Karpas-422 (cell line): ENCODE data around the gene TENM4. TPM values are rescaled to one million over a fixed set of nuclear protein-coding genes. Genes with fewer than 3 reads are reported as not detected.

Experiments
- DNase-seq: peaks from one replicate; pipeline ENCODE4 v3.0.0-alpha.2; 2015
- H2AFZ ChIP-seq: fragments of 200-600 bp; sonication (generic); 2 replicates; pipeline ENCODE4 v1.6.1; 2014; ENCODE audit warnings: antibody characterized with exemption, low read length, mixed read lengths
- H3K27ac ChIP-seq: fragments of 200-600 bp; sonication (generic); 2 replicates; pipeline ENCODE4 v1.5.1; 2014; ENCODE audit warnings: mild to moderate bottlenecking, low read length, moderate library complexity
- H3K27me3 ChIP-seq: fragments of 200-600 bp; sonication (generic); 2 replicates; pipeline ENCODE4 v1.6.1; 2014; ENCODE audit warnings: low read length, mixed read lengths
- H3K36me3 ChIP-seq: fragments of 200-600 bp; sonication (generic); 2 replicates; pipeline ENCODE4 v1.6.1; 2014; ENCODE audit warnings: low read length, mixed read lengths; ENCODE audit not compliant: insufficient read depth
- H3K4me1 ChIP-seq: fragments of 200-600 bp; sonication (generic); 2 replicates; pipeline ENCODE4 v1.6.1; 2014; ENCODE audit warnings: mild to moderate bottlenecking, low read length, mixed read lengths
- H3K4me2 ChIP-seq: fragments of 200-600 bp; sonication (generic); 2 replicates; pipeline ENCODE4 v1.6.1; 2014; ENCODE audit warnings: low read length, low read depth, mild to moderate bottlenecking; ENCODE audit not compliant: poor library complexity, severe bottlenecking
- H3K4me3 ChIP-seq: fragments of 200-600 bp; sonication (generic); 2 replicates; pipeline ENCODE4 v1.5.1; 2014; ENCODE audit warnings: mild to moderate bottlenecking, antibody characterized with exemption, low read length, mixed read lengths
- H3K79me2 ChIP-seq: fragments of 200-600 bp; sonication (generic); 2 replicates; pipeline ENCODE4 v1.6.1; 2014; ENCODE audit warnings: mild to moderate bottlenecking, low read length, mixed read lengths
- H3K9ac ChIP-seq: fragments of 200-600 bp; sonication (generic); 2 replicates; pipeline ENCODE4 v1.6.0; 2014; ENCODE audit warnings: low read length
- H3K9me2 ChIP-seq: fragments of 200-600 bp; sonication (generic), shearing (Covaris generic); replicated peaks from 2 replicates; pipeline ENCODE4 v1.6.0; 2014; ENCODE audit warnings: mild to moderate bottlenecking, low read length, moderate library complexity; ENCODE audit not compliant: insufficient read depth
- H3K9me3 ChIP-seq: fragments of 300-700, 200-600 bp; sonication (generic); 2 replicates; pipeline ENCODE4 v1.6.1; 2014; ENCODE audit warnings: low read length, mixed read lengths
- H4K20me1 ChIP-seq: fragments of 200-600 bp; sonication (generic); 2 replicates; pipeline ENCODE4 v1.6.1; 2014; ENCODE audit warnings: mild to moderate bottlenecking, antibody characterized with exemption, low read length, low read depth; ENCODE audit not compliant: insufficient read depth
- total RNA-seq: library from RNA; depleted of rRNA; stranded (reverse); fragments of >200 nt; shearing (Covaris generic); gene quantifications from 2 replicates; pipeline ENCODE4 v1.2.3, GENCODE V29; 2014; ENCODE audit warnings: low replicate concordance

Gene TENM4
- total RNA-seq, 1 experiment from 2014 or later: not detected

GRCh38 chr11:79019975-79020374 is 420.9 kb downstream of the TENM4 start:
- no peak for DNase-seq
- H3K4me3 ChIP-seq: no peak overlapping the region
- no peak overlapping the region for H3K27ac ChIP-seq
- H3K9ac ChIP-seq: no peak overlapping the region
- no peaks in the 10 kb centered on the region for H3K4me1 ChIP-seq
- H3K9me2 ChIP-seq: no peaks in the 10 kb centered on the region
- H4K20me1 ChIP-seq: no peaks in the 10 kb centered on the region
- no peaks in the 10 kb centered on the region for H3K79me2 ChIP-seq
- no peaks in the 10 kb centered on the region for H3K36me3 ChIP-seq
- no peak overlapping the region for H2AFZ ChIP-seq
- no peaks in the 10 kb centered on the region for H3K27me3 ChIP-seq
- H3K4me2 ChIP-seq: no peak overlapping the region
- H3K9me3 ChIP-seq: no peaks in the 10 kb centered on the region

- Histone ChIP-seq H3K9me2 (no peaks in the 10 kb centered on the region), H4K20me1 (no peaks in the 10 kb centered on the region), H3K4me3 (no peak overlapping the region), H3K79me2 (no peaks in the 10 kb centered on the region), H3K27me3 (no peaks in the 10 kb centered on the region), H3K9ac (no peak overlapping the region), H3K4me1 (no peaks in the 10 kb centered on the region), H3K27ac (no peak overlapping the region), H3K36me3 (no peaks in the 10 kb centered on the region), H3K9me3 (no peaks in the 10 kb centered on the region), H2AFZ (no peak overlapping the region), H3K4me2 (no peak overlapping the region)
- no peak for DNase-seq
Measured at GRCh38 chr11:79019277-79019676, 421.6 kb downstream of the TENM4 start.

GRCh38 chr11:79018371-79018849 is 422.4 kb downstream of the TENM4 start:
- no peak overlapping the region for H3K4me3 ChIP-seq
- H3K36me3 ChIP-seq: no peaks in the 10 kb centered on the region
- no peak overlapping the region for H3K9ac ChIP-seq
- no peak overlapping the region for H3K27ac ChIP-seq
- no peaks in the 10 kb centered on the region for H3K9me2 ChIP-seq
- no peaks in the 10 kb centered on the region for H3K9me3 ChIP-seq
- H2AFZ ChIP-seq: no peak overlapping the region
- no peaks in the 10 kb centered on the region for H3K27me3 ChIP-seq
- H3K4me2 ChIP-seq: no peak overlapping the region
- H3K79me2 ChIP-seq: no peaks in the 10 kb centered on the region
- no peak for DNase-seq
- no peaks in the 10 kb centered on the region for H4K20me1 ChIP-seq
- no peaks in the 10 kb centered on the region for H3K4me1 ChIP-seq

GRCh38 chr11:79017811-79018210 is 423.0 kb downstream of the TENM4 start:
- H2AFZ ChIP-seq: no peak overlapping the region
- H3K4me2 ChIP-seq: no peak overlapping the region
- H3K79me2 ChIP-seq: no peaks in the 10 kb centered on the region
- no peak overlapping the region for H3K9ac ChIP-seq
- no peaks in the 10 kb centered on the region for H3K4me1 ChIP-seq
- no peaks in the 10 kb centered on the region for H3K36me3 ChIP-seq
- H3K27me3 ChIP-seq: no peaks in the 10 kb centered on the region
- H3K27ac ChIP-seq: no peak overlapping the region
- H4K20me1 ChIP-seq: no peaks in the 10 kb centered on the region
- no peaks in the 10 kb centered on the region for H3K9me3 ChIP-seq
- H3K9me2 ChIP-seq: no peaks in the 10 kb centered on the region
- DNase-seq: no peak
- no peak overlapping the region for H3K4me3 ChIP-seq

- H3K4me3 ChIP-seq: no peak overlapping the region
- no peak overlapping the region for H3K4me2 ChIP-seq
- H2AFZ ChIP-seq: no peak overlapping the region
- H3K9ac ChIP-seq: no peak overlapping the region
- H3K79me2 ChIP-seq: no peaks in the 10 kb centered on the region
- no peak overlapping the region for H3K27ac ChIP-seq
- H3K36me3 ChIP-seq: no peaks in the 10 kb centered on the region
- H3K9me3 ChIP-seq: no peaks in the 10 kb centered on the region
- no peak for DNase-seq
- no peaks in the 10 kb centered on the region for H3K4me1 ChIP-seq
- no peaks in the 10 kb centered on the region for H4K20me1 ChIP-seq
- H3K9me2 ChIP-seq: no peaks in the 10 kb centered on the region
- H3K27me3 ChIP-seq: no peaks in the 10 kb centered on the region
Measured at GRCh38 chr11:79013509-79013908, 427.3 kb downstream of the TENM4 start.

- Histone ChIP-seq H3K9me2 (no peaks in the 10 kb centered on the region), H3K9ac (no peak overlapping the region), H3K4me2 (no peak overlapping the region), H4K20me1 (no peaks in the 10 kb centered on the region), H3K79me2 (no peaks in the 10 kb centered on the region), H3K27me3 (no peaks in the 10 kb centered on the region), H3K4me3 (no peak overlapping the region), H3K36me3 (no peaks in the 10 kb centered on the region), H2AFZ (no peak overlapping the region), H3K4me1 (no peaks in the 10 kb centered on the region), H3K9me3 (no peaks in the 10 kb centered on the region), H3K27ac (no peak overlapping the region)
- DNase-seq: no peak
Measured at GRCh38 chr11:79011357-79011756, 429.5 kb downstream of the TENM4 start.

- Histone ChIP-seq H3K79me2 (no peaks in the 10 kb centered on the region), H3K4me2 (no peak overlapping the region)
- no peak for DNase-seq
Measured at GRCh38 chr11:79007771-79008402, 432.9 kb downstream of the TENM4 start.

GRCh38 chr11:79006854-79007253 is 434.0 kb downstream of the TENM4 start:
- Histone ChIP-seq H3K4me1 (no peaks in the 10 kb centered on the region), H3K79me2 (no peaks in the 10 kb centered on the region), H3K36me3 (no peaks in the 10 kb centered on the region), H3K27ac (no peak overlapping the region), H3K27me3 (no peaks in the 10 kb centered on the region), H3K4me2 (no peak overlapping the region), H3K9me2 (no peaks in the 10 kb centered on the region), H3K9ac (no peak overlapping the region), H2AFZ (no peak overlapping the region), H3K4me3 (no peak overlapping the region), H3K9me3 (no peaks in the 10 kb centered on the region), H4K20me1 (no peaks in the 10 kb centered on the region)
- DNase-seq: no peak

More at GRCh38 chr11:79007771-79008402, 432.9 kb downstream of the TENM4 start:
- H3K9me2 ChIP-seq: no peaks in the 10 kb centered on the region
- no peaks in the 10 kb centered on the region for H3K36me3 ChIP-seq
- H3K9ac ChIP-seq: no peak overlapping the region
- no peaks in the 10 kb centered on the region for H3K9me3 ChIP-seq
- no peaks in the 10 kb centered on the region for H3K4me1 ChIP-seq
- no peak overlapping the region for H3K4me3 ChIP-seq
- H2AFZ ChIP-seq: no peak overlapping the region
- H3K27me3 ChIP-seq: no peaks in the 10 kb centered on the region
- H3K27ac ChIP-seq: no peak overlapping the region
- H4K20me1 ChIP-seq: no peaks in the 10 kb centered on the region
